ENCODE results near the gene GRID1.

The GRID1 gene

DNA sequence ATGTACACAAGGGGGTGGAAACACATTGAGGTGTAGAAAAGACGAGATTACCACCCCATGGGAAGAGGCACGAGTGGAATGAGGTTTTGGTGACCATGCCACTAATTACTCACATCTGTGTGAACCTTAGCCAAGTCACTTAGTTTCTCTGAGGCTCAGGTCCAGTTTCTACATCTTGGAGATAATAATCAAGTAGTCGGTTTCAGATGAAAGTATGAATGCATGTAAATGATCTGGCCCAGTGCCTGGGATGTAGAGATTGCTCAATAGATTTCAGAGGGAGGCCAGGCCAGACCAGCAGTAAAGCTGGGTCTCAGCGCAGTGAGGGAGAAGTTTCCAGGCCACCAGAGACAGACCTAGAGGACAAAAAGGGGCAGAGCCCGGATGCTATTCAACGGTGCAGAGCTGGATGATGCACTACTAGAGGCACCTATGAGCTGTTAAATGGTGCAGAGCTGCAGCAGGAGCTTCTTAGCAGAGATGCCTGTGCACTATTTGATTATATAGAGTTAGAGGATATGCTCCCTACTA lies 725.1 kb downstream of the GRID1 start:
- no peak for DNase-seq
- TF ChIP-seq GATA1 (IDR thresholded peaks at IDR 0.05; ENCODE audit: low read depth, low read length) (no peak), POLR2A (IDR thresholded peaks at IDR 0.05; ENCODE audit: low read length) (no peak)

- TF ChIP-seq POLR2A (IDR thresholded peaks at IDR 0.05; ENCODE audit: low read length) (no peak), GATA1 (IDR thresholded peaks at IDR 0.05; ENCODE audit: low read depth, low read length) (no peak)
- DNase-seq, result no peak
Measured at GRCh38 chr10:85638797-85639196, 727.8 kb downstream of the GRID1 start.

- no peak for DNase-seq
- no peak for TF ChIP-seq POLR2A (IDR thresholded peaks at IDR 0.05; ENCODE audit: low read length)
- no peak for TF ChIP-seq GATA1 (IDR thresholded peaks at IDR 0.05; ENCODE audit: low read depth, low read length)
Measured at GRCh38 chr10:85635650-85636049, 730.9 kb downstream of the GRID1 start.

GRCh38 chr10:85624511-85624910 lies 742.1 kb downstream of the GRID1 start:
- TF ChIP-seq GATA1 (IDR thresholded peaks at IDR 0.05; ENCODE audit: low read depth, low read length) (no peak), POLR2A (IDR thresholded peaks at IDR 0.05; ENCODE audit: low read length) (no peak)
- no peak for DNase-seq

GRCh38 chr10:85623758-85624157 lies 742.8 kb downstream of the GRID1 start:
- TF ChIP-seq POLR2A (IDR thresholded peaks at IDR 0.05; ENCODE audit: low read length) (no peak), GATA1 (IDR thresholded peaks at IDR 0.05; ENCODE audit: low read depth, low read length) (no peak)

GRCh38 chr10:85623342-85623741 lies 743.3 kb downstream of the GRID1 start:
- no peak for TF ChIP-seq GATA1 (IDR thresholded peaks at IDR 0.05; ENCODE audit: low read depth, low read length)
- no peak for TF ChIP-seq POLR2A (IDR thresholded peaks at IDR 0.05; ENCODE audit: low read length)
- no peak for DNase-seq

More at GRCh38 chr10:85623758-85624157, 742.8 kb downstream of the GRID1 start:
- DNase-seq, result no peak

DNA sequence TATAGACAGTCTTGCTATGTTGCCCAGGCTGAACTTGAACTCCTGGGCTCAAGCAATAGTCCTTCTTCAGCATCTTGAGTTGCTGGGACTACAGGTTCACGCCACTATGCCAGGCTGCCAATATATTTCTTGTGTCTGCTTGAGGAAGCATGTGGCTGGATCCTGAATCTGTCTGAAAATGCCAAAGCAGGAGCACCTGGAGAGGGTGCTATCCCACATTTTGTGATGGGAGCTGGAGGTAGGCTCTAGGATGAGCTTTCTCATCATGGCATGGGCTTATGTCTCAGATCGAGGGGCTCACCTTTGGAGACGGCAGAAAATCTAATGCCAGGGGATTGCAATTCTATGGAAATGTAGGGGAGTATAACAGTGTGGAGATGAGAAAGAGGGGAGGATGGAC lies 744.2 kb downstream of the GRID1 start:
- TF ChIP-seq POLR2A (IDR thresholded peaks at IDR 0.05; ENCODE audit: low read length) (no peak), GATA1 (IDR thresholded peaks at IDR 0.05; ENCODE audit: low read depth, low read length) (no peak)
- DNase-seq, result no peak

GRCh38 chr10:85621562-85621961 lies 745.0 kb downstream of the GRID1 start:
- DNase-seq, result no peak

GRCh38 chr10:85620807-85621206 lies 745.8 kb downstream of the GRID1 start:
- TF ChIP-seq POLR2A (IDR thresholded peaks at IDR 0.05; ENCODE audit: low read length), result no peak
- no peak for TF ChIP-seq GATA1 (IDR thresholded peaks at IDR 0.05; ENCODE audit: low read depth, low read length)

More at GRCh38 chr10:85621562-85621961, 745.0 kb downstream of the GRID1 start:
- TF ChIP-seq GATA1 (IDR thresholded peaks at IDR 0.05; ENCODE audit: low read depth, low read length), result no peak
- no peak for TF ChIP-seq POLR2A (IDR thresholded peaks at IDR 0.05; ENCODE audit: low read length)

GRCh38 chr10:85619832-85620231 lies 746.8 kb downstream of the GRID1 start:
- no peak for DNase-seq
- no peak for TF ChIP-seq POLR2A (IDR thresholded peaks at IDR 0.05; ENCODE audit: low read length)
- TF ChIP-seq GATA1 (IDR thresholded peaks at IDR 0.05; ENCODE audit: low read depth, low read length), result no peak

More at GRCh38 chr10:85620807-85621206, 745.8 kb downstream of the GRID1 start:
- DNase-seq, result no peak

- no peak for DNase-seq
- TF ChIP-seq POLR2A (IDR thresholded peaks at IDR 0.05; ENCODE audit: low read length) (no peak), GATA1 (IDR thresholded peaks at IDR 0.05; ENCODE audit: low read depth, low read length) (no peak)
Measured at GRCh38 chr10:85618841-85619240, 747.8 kb downstream of the GRID1 start.

- no peak for TF ChIP-seq GATA1 (IDR thresholded peaks at IDR 0.05; ENCODE audit: low read depth, low read length)
- TF ChIP-seq POLR2A (IDR thresholded peaks at IDR 0.05; ENCODE audit: low read length), result no peak
- no peak for DNase-seq
Measured at GRCh38 chr10:85617751-85618546, 748.6 kb downstream of the GRID1 start.

DNA sequence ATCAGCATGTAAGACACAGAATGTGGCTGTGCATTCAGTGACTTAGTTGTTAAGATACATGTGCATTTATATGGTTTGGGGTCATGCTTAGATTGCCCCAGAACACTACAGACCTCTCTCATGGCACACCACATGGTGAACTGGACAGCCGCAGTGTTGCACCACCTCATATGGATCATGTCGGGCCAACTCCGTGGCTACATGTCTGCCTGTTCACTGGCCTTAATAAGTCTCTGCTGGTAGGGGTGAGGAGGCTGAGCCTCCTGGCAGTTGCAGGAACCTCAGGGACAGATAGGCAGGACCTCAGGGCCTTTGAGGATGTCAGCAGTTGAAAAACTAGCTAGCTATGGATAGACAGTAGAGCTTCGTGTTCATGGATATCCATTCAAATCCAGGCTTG lies 751.0 kb downstream of the GRID1 start:
- TF ChIP-seq GATA1 (IDR thresholded peaks at IDR 0.05; ENCODE audit: low read depth, low read length) (no peak), POLR2A (IDR thresholded peaks at IDR 0.05; ENCODE audit: low read length) (no peak)
- no peak for DNase-seq

DNA sequence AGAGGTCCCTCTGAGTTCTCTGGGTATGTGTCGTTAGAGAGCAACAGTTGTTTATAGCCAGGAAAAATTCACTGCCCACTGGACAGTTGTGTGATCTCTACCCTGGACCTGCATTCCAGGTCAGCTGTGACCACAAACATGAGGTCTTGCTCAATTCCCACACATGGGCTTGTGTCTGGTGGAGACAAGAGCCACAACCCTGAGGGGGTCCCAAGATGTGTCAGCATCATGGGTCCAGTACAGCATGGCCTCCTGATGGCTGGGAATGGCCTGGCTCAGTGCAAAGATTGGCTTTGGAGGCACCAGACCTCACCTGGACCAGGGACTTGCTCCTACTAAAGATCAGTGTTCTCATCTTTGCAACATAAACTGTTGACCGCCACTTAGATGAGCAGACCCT lies 751.6 kb downstream of the GRID1 start:
- TF ChIP-seq GATA1 (IDR thresholded peaks at IDR 0.05; ENCODE audit: low read depth, low read length) (no peak), POLR2A (IDR thresholded peaks at IDR 0.05; ENCODE audit: low read length) (no peak)
- DNase-seq, result no peak

DNA sequence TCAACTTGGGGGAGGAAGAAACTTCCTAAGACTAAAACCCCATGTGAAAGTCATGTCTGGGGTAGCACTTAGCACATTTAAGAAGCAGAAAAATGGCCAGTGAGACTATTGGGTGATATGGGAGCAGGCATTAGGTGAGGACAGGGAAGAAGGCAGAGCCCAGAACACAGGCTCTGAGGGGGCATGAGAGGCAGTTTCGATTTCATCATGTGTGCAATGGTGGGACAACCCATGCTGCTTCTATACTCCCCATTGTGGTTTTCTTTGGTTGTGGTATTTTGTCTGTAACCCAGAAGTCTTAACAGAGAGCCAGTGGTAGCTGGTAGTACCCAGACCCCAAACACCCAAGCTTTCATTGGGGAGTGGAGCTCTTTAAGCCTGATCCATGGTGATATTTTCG lies 752.0 kb downstream of the GRID1 start:
- DNase-seq, result no peak
- TF ChIP-seq GATA1 (IDR thresholded peaks at IDR 0.05; ENCODE audit: low read depth, low read length) (no peak), POLR2A (IDR thresholded peaks at IDR 0.05; ENCODE audit: low read length) (no peak)

Measured in erythroblast (primary cell).